PC-3 (cell line): Measurements from ENCODE around the gene TIPRL. TPM values are rescaled to one million over a fixed set of nuclear protein-coding genes. Genes with fewer than 3 reads are reported as not detected.

ENCODE experiments used
- ATAC-seq: fragments of 200-7000 bp; cut with Tn5 transposase; 2 replicates; pipeline ENCODE4 v1.9.1; 2020; ENCODE audit warnings: mild to moderate bottlenecking, moderate library complexity
- BruUV-seq: library from RNA; stranded (reverse); fragments of 400-500 nt; replicated peaks from 2 replicates; lab custom pipeline; 2021; lab: Mats Ljungman, UMichigan
- CTCF ChIA-PET: fragments of 300-600 bp; sonication (Branson Sonifier 250); formaldehyde crosslinking; loops from one replicate; lab custom pipeline; 2022; ENCODE audit warnings: antibody characterized with exemption; lab: Charles Lee
- POLR2A ChIA-PET: fragments of 300-600 bp; sonication (Branson Sonifier 250); formaldehyde crosslinking; loops from one replicate; lab custom pipeline; 2022; ENCODE audit warnings: antibody characterized with exemption; ENCODE audit not compliant: unreplicated experiment; lab: Charles Lee
- DNase-seq: peaks from one replicate; pipeline ENCODE4 v3.0.0-alpha.2; 2015
- H2AFZ ChIP-seq: fragments of 300-600 bp; sonication (generic); 2 replicates; pipeline ENCODE4 v1.6.0; 2016; ENCODE audit warnings: antibody characterized with exemption, low read length
- H3F3A ChIP-seq: fragments of 300-600 bp; sonication (generic); one replicate; pipeline ENCODE4 v1.6.0; 2017; ENCODE audit warnings: antibody characterized with exemption, low read length, control low read depth, mild to moderate bottlenecking; ENCODE audit not compliant: unreplicated experiment
- H3K27ac ChIP-seq: fragments of 300-600 bp; sonication (generic); 2 replicates; pipeline ENCODE4 v1.5.1; 2016; ENCODE audit warnings: mild to moderate bottlenecking, low read length
- H3K27me3 ChIP-seq: fragments of 300-600 bp; sonication (generic); 2 replicates; pipeline ENCODE4 v1.6.1; 2016; ENCODE audit warnings: low read length, mixed read lengths
- H3K36me3 ChIP-seq: fragments of 300-600 bp; sonication (generic); 2 replicates; pipeline ENCODE4 v1.6.1; 2016; ENCODE audit warnings: low read depth, mixed run types, low read length, mixed read lengths
- H3K4me1 ChIP-seq: fragments of 300-600 bp; sonication (generic); 2 replicates; pipeline ENCODE4 v1.5.1; 2016; ENCODE audit warnings: low read length; ENCODE audit not compliant: insufficient read depth
- H3K4me2 ChIP-seq: fragments of 300-600 bp; sonication (generic); 2 replicates; pipeline ENCODE4 v1.6.0; 2016; ENCODE audit warnings: low read length
- H3K4me3 ChIP-seq: fragments of 300-600 bp; sonication (generic); 2 replicates; pipeline ENCODE4 v1.5.1; 2016; ENCODE audit warnings: mild to moderate bottlenecking, low read length, mixed read lengths
- H3K79me2 ChIP-seq: fragments of 300-600 bp; sonication (generic); 2 replicates; pipeline ENCODE4 v1.6.1; 2017; ENCODE audit warnings: low read length, mixed read lengths
- H3K9ac ChIP-seq: fragments of 300-600 bp; sonication (generic); 2 replicates; pipeline ENCODE4 v1.6.0; 2016; ENCODE audit warnings: mild to moderate bottlenecking, low read length
- H3K9me2 ChIP-seq: fragments of 300-600 bp; sonication (generic); replicated peaks from 2 replicates; pipeline ENCODE4 v1.6.1; 2016; ENCODE audit warnings: mixed run types, low read length, mixed read lengths
- H3K9me3 ChIP-seq: fragments of 300-600 bp; sonication (generic); 2 replicates; pipeline ENCODE4 v1.6.1; 2016; ENCODE audit warnings: low read length, mixed read lengths
- H4K20me1 ChIP-seq: fragments of 300-600 bp; sonication (generic); 2 replicates; pipeline ENCODE4 v1.6.1; 2016; ENCODE audit warnings: low read length, mixed read lengths
- CTCF ChIP-seq: fragments of 300-600 bp; sonication (generic); conservative IDR thresholded peaks from 2 replicates; pipeline ENCODE4 v1.5.1; 2017; ENCODE audit warnings: antibody characterized with exemption, low read depth, mild to moderate bottlenecking, low read length
- EZH2 ChIP-seq: fragments of 300-600 bp; sonication (generic); IDR thresholded peaks from one replicate; pipeline ENCODE4 v1.6.1; 2017; ENCODE audit warnings: antibody characterized with exemption, mild to moderate bottlenecking, low read length; ENCODE audit not compliant: unreplicated experiment
- EZH2phosphoT487 ChIP-seq: fragments of 300-600 bp; sonication (generic); IDR thresholded peaks from 2 replicates; pipeline ENCODE4 v1.6.1; 2018; ENCODE audit warnings: mild to moderate bottlenecking, antibody characterized with exemption, low read length, borderline replicate concordance
- intact Hi-C: fragments of 100-400 bp; cut with micrococcal nuclease; formaldehyde crosslinking; loops from 2 replicates; pipeline ENCODE4 v1.9.0; 2023
- total RNA-seq: library from RNA; depleted of rRNA; stranded (reverse); fragments of >200 nt; gene quantifications from 2 replicates; pipeline ENCODE4 v1.2.3, GENCODE V29; 2014

Gene TIPRL
- total RNA-seq, 1 experiment from 2014 or later = 50.1 TPM

GRCh38 chr1:168145184-168146159 is 33.3 kb upstream of the TIPRL start:
- ChIA-PET POLR2A (no interaction called here), CTCF (no interaction called here)
- Histone ChIP-seq H3K9me3 (no peaks in the 10 kb centered on the region), H3F3A (no peaks in the 10 kb centered on the region), H3K4me3 (no peak overlapping the region), H3K9ac (no peak overlapping the region), H2AFZ (0 out of 2 replicates have a peak overlapping the region, but pooled peaks have one; percentile 37), H3K27ac (no peak overlapping the region), H3K36me3 (no peaks in the 10 kb centered on the region; the same call in 1 of the 2 replicates), H3K4me2 (peak overlapping the region; percentile 46), H3K4me1 (no peaks in the 10 kb centered on the region), H3K27me3 (no peaks in the 10 kb centered on the region), H4K20me1 (no peaks in the 10 kb centered on the region), H3K9me2 (no peaks in the 10 kb centered on the region), H3K79me2 (no peaks in the 10 kb centered on the region)
- no TSS peak for BruUV-seq
- ATAC-seq (peak; percentile 100), DNase-seq (peak; percentile 95)
- intact Hi-C loops = loop anchor here (5.0 kb wide), 1 partner anchor 58 kb away; no protein-coding TSS in a partner anchor
- no peak for TF ChIP-seq EZH2
- TF ChIP-seq CTCF = peak; percentile 95

- ATAC-seq (no peak), DNase-seq (no peak)
- no peak overlapping the region for H2AFZ ChIP-seq
- H3K36me3 ChIP-seq = no peaks in the 10 kb centered on the region; the same call in 1 of the 2 replicates
- no peak overlapping the region for H3K4me2 ChIP-seq
- no peaks in the 10 kb centered on the region for H3F3A ChIP-seq
- H3K4me1 ChIP-seq = no peaks in the 10 kb centered on the region
- no peaks in the 10 kb centered on the region for H3K9me3 ChIP-seq
- H3K27ac ChIP-seq = no peak overlapping the region
- CTCF ChIA-PET = no interaction called here
- no peaks in the 10 kb centered on the region for H3K79me2 ChIP-seq
- H3K9ac ChIP-seq = no peak overlapping the region
- TF ChIP-seq CTCF = no peak
- no peaks in the 10 kb centered on the region for H4K20me1 ChIP-seq
- no peaks in the 10 kb centered on the region for H3K9me2 ChIP-seq
- no TSS peak for BruUV-seq
- no peaks in the 10 kb centered on the region for H3K27me3 ChIP-seq
- intact Hi-C loops = loop anchor here (5.0 kb wide), 1 partner anchor 59 kb away; no protein-coding TSS in a partner anchor
- POLR2A ChIA-PET = no interaction called here
- H3K4me3 ChIP-seq = no peak overlapping the region
These were observed 32.6 kb upstream of the TIPRL start for GRCh38 chr1:168146160-168146539.

- no peaks in the 10 kb centered on the region; the same call in 1 of the 2 replicates for H3K36me3 ChIP-seq
- no peaks in the 10 kb centered on the region for H4K20me1 ChIP-seq
- intact Hi-C loops = loop anchor here (5.0 kb wide), 1 partner anchor 59 kb away; no protein-coding TSS in a partner anchor
- H3K9ac ChIP-seq = no peak overlapping the region
- DNase-seq (no peak), ATAC-seq (no peak)
- ChIA-PET POLR2A (no interaction called here), CTCF (no interaction called here)
- H3K4me2 ChIP-seq = no peak overlapping the region
- BruUV-seq = no TSS peak
- no peak for TF ChIP-seq CTCF
- no peak for TF ChIP-seq EZH2phosphoT487
- TF ChIP-seq EZH2 = no peak
- no peaks in the 10 kb centered on the region for H3K4me1 ChIP-seq
- H3F3A ChIP-seq = no peaks in the 10 kb centered on the region
- H2AFZ ChIP-seq = no peak overlapping the region
- H3K9me3 ChIP-seq = no peaks in the 10 kb centered on the region
- H3K79me2 ChIP-seq = no peaks in the 10 kb centered on the region
- H3K27ac ChIP-seq = no peak overlapping the region
- no peak overlapping the region for H3K4me3 ChIP-seq
- no peaks in the 10 kb centered on the region for H3K27me3 ChIP-seq
- no peaks in the 10 kb centered on the region for H3K9me2 ChIP-seq
These were observed 32.1 kb upstream of the TIPRL start for GRCh38 chr1:168146626-168147025.
